HFFc6 (cell line): Measurements from ENCODE around the gene RAPGEF1. TPM values are rescaled to one million over a fixed set of nuclear protein-coding genes. Genes with fewer than 3 reads are reported as not detected.

Experiments
- DNase-seq: peaks from one replicate; pipeline ENCODE4 v3.0.0-alpha.2; 2018
- H3K27ac Mint-ChIP-seq: 2 replicates; pipeline ENCODE4 v1.8.0; 2020; ENCODE audit warnings: mild to moderate bottlenecking, mixed read lengths
- H3K27me3 Mint-ChIP-seq: 2 replicates; pipeline ENCODE4 v1.8.0; 2021; ENCODE audit warnings: mild to moderate bottlenecking, moderate library complexity, mixed read lengths; ENCODE audit not compliant: insufficient read depth
- H3K36me3 Mint-ChIP-seq: 2 replicates; pipeline ENCODE4 v1.8.0; 2021; ENCODE audit warnings: low read depth, mixed read lengths
- H3K4me1 Mint-ChIP-seq: 2 replicates; pipeline ENCODE4 v1.8.0; 2020; ENCODE audit warnings: low read depth, mixed read lengths
- H3K4me3 Mint-ChIP-seq: 2 replicates; pipeline ENCODE4 v1.8.0; 2020; ENCODE audit warnings: mild to moderate bottlenecking, moderate library complexity, mixed read lengths
- H3K9me3 Mint-ChIP-seq: 2 replicates; pipeline ENCODE4 v1.8.0; 2020; ENCODE audit warnings: mild to moderate bottlenecking, mixed read lengths
- CTCF ChIP-seq: fragments of 200-600 bp; sonication (generic); IDR thresholded peaks from 2 replicates; pipeline ENCODE4 v1.5.0; 2021; ENCODE audit warnings: antibody characterized with exemption, mild to moderate bottlenecking
- total RNA-seq, 6 experiments: library from RNA; stranded (reverse); fragmentation: NEBNext Ultra II Directional; extraction: Animal tissue kit (Norgen Biotek cat#: 25700); gene quantifications; 2 replicates in 1 of 6; 3 replicates in 5 of 6; pipeline ENCODE4 v1.2.3, GENCODE V29; 2021

RAPGEF1 gene
- total RNA-seq, 6 experiments from 2014 or later: 38.6 to 46.6 (median 42.3) TPM

- no peak overlapping the region for H3K4me3 Mint-ChIP-seq
- peaks cover 3% of the 10 kb centered on the region for H3K27me3 Mint-ChIP-seq
- no peaks in the 10 kb centered on the region for H3K9me3 Mint-ChIP-seq
- no peak overlapping the region for H3K27ac Mint-ChIP-seq
- H3K36me3 Mint-ChIP-seq: peaks cover 6% of the 10 kb centered on the region
- no peak for DNase-seq
- TF ChIP-seq CTCF: no peak
- peaks cover 51% of the 10 kb centered on the region for H3K4me1 Mint-ChIP-seq
These were observed 37.0 kb downstream of the RAPGEF1 start for GRCh38 chr9:131702911-131703310.

- no peak for DNase-seq
- no peak overlapping the region for H3K4me3 Mint-ChIP-seq
- H3K27me3 Mint-ChIP-seq: peaks cover 3% of the 10 kb centered on the region
- TF ChIP-seq CTCF: no peak
- no peak overlapping the region for H3K27ac Mint-ChIP-seq
- H3K36me3 Mint-ChIP-seq: peaks cover 5% of the 10 kb centered on the region
- H3K4me1 Mint-ChIP-seq: peaks cover 51% of the 10 kb centered on the region
- H3K9me3 Mint-ChIP-seq: no peaks in the 10 kb centered on the region
These were observed 38.0 kb downstream of the RAPGEF1 start for GRCh38 chr9:131701789-131702337.

GRCh38 chr9:131701436-131701781 lies 38.5 kb downstream of the RAPGEF1 start:
- H3K27me3 Mint-ChIP-seq: peaks cover 3% of the 10 kb centered on the region
- H3K27ac Mint-ChIP-seq: no peak overlapping the region
- peaks cover under 1% of the 10 kb centered on the region; the same call in 1 of the 2 replicates for H3K36me3 Mint-ChIP-seq
- no peak overlapping the region for H3K4me3 Mint-ChIP-seq
- no peak for TF ChIP-seq CTCF
- DNase-seq: no peak
- H3K4me1 Mint-ChIP-seq: peaks cover 47% of the 10 kb centered on the region
- H3K9me3 Mint-ChIP-seq: no peaks in the 10 kb centered on the region

- no peak for DNase-seq
- Mint-ChIP-seq H3K4me1 (peaks cover 41% of the 10 kb centered on the region), H3K27ac (no peak overlapping the region), H3K9me3 (no peaks in the 10 kb centered on the region), H3K4me3 (no peak overlapping the region), H3K27me3 (peaks cover 3% of the 10 kb centered on the region), H3K36me3 (no peaks in the 10 kb centered on the region)
- TF ChIP-seq CTCF: no peak
These were observed 39.0 kb downstream of the RAPGEF1 start for GRCh38 chr9:131700765-131701435.

- TF ChIP-seq CTCF: no peak
- Mint-ChIP-seq H3K4me3 (no peak overlapping the region), H3K36me3 (no peaks in the 10 kb centered on the region), H3K27me3 (peaks cover 1% of the 10 kb centered on the region), H3K9me3 (no peaks in the 10 kb centered on the region), H3K27ac (no peak overlapping the region), H3K4me1 (peaks cover 33% of the 10 kb centered on the region)
- no peak for DNase-seq
These were observed 39.8 kb downstream of the RAPGEF1 start for GRCh38 chr9:131700076-131700475.
